ENCODE measurements around the gene WDR7. TPM values are rescaled to one million over a fixed set of nuclear protein-coding genes. Genes with fewer than 3 reads are reported as not detected.

The WDR7 gene
- total RNA-seq, 2 experiments from 2014 or later: 21.5 to 23.1 TPM

- ChIA-PET CTCF (interaction anchor here (0.6 kb wide), 1 partner anchor 11 kb away, joined by 3 read pairs; no protein-coding TSS in a partner anchor), POLR2A (no interaction called here)
- intact Hi-C loops (cut with DNase I, micrococcal nuclease): loop anchor here in 1 of 2 experiments (10.0 kb wide), 1 partner anchor 347 kb away; no protein-coding TSS in a partner anchor
- Mint-ChIP-seq H3K27me3 (no peaks in the 10 kb centered on the region), H3K4me1 (peaks cover 44% of the 10 kb centered on the region), H3K36me3 (ENCODE audit: low read depth) (peaks cover 8% of the 10 kb centered on the region), H3K4me3 (no peak overlapping the region), H3K9me3 (ENCODE audit: low read depth) (no peaks in the 10 kb centered on the region), H3K27ac (no peak overlapping the region)
- DNase-seq (no peak), ATAC-seq (no peak)
Observed at GRCh38 chr18:56658261-56658660, 7.1 kb downstream of the WDR7 start.

GRCh38 chr18:56659111-56659510 is 8.0 kb downstream of the WDR7 start:
- H3K4me3 Mint-ChIP-seq: no peak overlapping the region
- no peak overlapping the region for H3K27ac Mint-ChIP-seq
- H3K4me1 Mint-ChIP-seq: peaks cover 39% of the 10 kb centered on the region
- peaks cover 8% of the 10 kb centered on the region for H3K36me3 Mint-ChIP-seq (ENCODE audit: low read depth)
- ChIA-PET CTCF (interaction anchor here (0.7 kb wide), 1 partner anchor 82 kb away, joined by 3 read pairs; no protein-coding TSS in a partner anchor), POLR2A (no interaction called here)
- intact Hi-C loops (cut with DNase I, micrococcal nuclease): loop anchor here in 1 of 2 experiments (10.0 kb wide), 1 partner anchor 346 kb away; no protein-coding TSS in a partner anchor
- no peak for ATAC-seq
- DNase-seq: no peak
- H3K9me3 Mint-ChIP-seq (ENCODE audit: low read depth): no peaks in the 10 kb centered on the region
- H3K27me3 Mint-ChIP-seq: no peaks in the 10 kb centered on the region

GRCh38 chr18:56660655-56661054 is 9.5 kb downstream of the WDR7 start:
- DNase-seq: no peak
- Mint-ChIP-seq H3K27ac (no peak overlapping the region), H3K4me1 (peaks cover 28% of the 10 kb centered on the region), H3K9me3 (ENCODE audit: low read depth) (no peaks in the 10 kb centered on the region), H3K4me3 (no peak overlapping the region), H3K27me3 (no peaks in the 10 kb centered on the region), H3K36me3 (ENCODE audit: low read depth) (peaks cover 5% of the 10 kb centered on the region)
- POLR2A ChIA-PET: no interaction called here
- ATAC-seq: no peak
- intact Hi-C loops (cut with DNase I, micrococcal nuclease): no loop called here
- CTCF ChIA-PET: interaction anchor here (1.0 kb wide), 2 partner anchors 9 to 161 kb away, joined by 3 to 4 read pairs; partner anchors contain the start of gene WDR7

- ChIA-PET POLR2A (no interaction called here), CTCF (interaction anchor here (0.7 to 1.1 kb wide), 4 partner anchors 10 to 161 kb away, joined by 3 to 4 read pairs (median 3); partner anchors contain the start of gene WDR7)
- Mint-ChIP-seq H3K36me3 (ENCODE audit: low read depth) (peaks cover 5% of the 10 kb centered on the region), H3K4me3 (no peak overlapping the region), H3K4me1 (peaks cover 24% of the 10 kb centered on the region), H3K27me3 (no peaks in the 10 kb centered on the region), H3K9me3 (ENCODE audit: low read depth) (no peaks in the 10 kb centered on the region), H3K27ac (no peak overlapping the region)
- intact Hi-C loops (cut with DNase I, micrococcal nuclease): no loop called here
- DNase-seq (no peak), ATAC-seq (no peak)
Observed at GRCh38 chr18:56661360-56662062, 10.4 kb downstream of the WDR7 start.

GRCh38 chr18:56662063-56662408 is 10.9 kb downstream of the WDR7 start:
- peaks cover 5% of the 10 kb centered on the region for H3K36me3 Mint-ChIP-seq (ENCODE audit: low read depth)
- H3K27ac Mint-ChIP-seq: no peak overlapping the region
- no peaks in the 10 kb centered on the region for H3K9me3 Mint-ChIP-seq (ENCODE audit: low read depth)
- H3K27me3 Mint-ChIP-seq: no peaks in the 10 kb centered on the region
- ATAC-seq (no peak), DNase-seq (no peak)
- CTCF ChIA-PET: interaction anchor here (0.7 to 1.1 kb wide), 2 partner anchors 11 to 21 kb away, joined by 3 read pairs; partner anchors contain the start of gene WDR7
- intact Hi-C loops (cut with DNase I, micrococcal nuclease): no loop called here
- H3K4me3 Mint-ChIP-seq: no peak overlapping the region
- peaks cover 26% of the 10 kb centered on the region for H3K4me1 Mint-ChIP-seq
- POLR2A ChIA-PET: interaction anchor here (0.6 kb wide), 1 partner anchor 922 kb away, joined by 3 read pairs; no protein-coding TSS in a partner anchor

- ATAC-seq (no peak), DNase-seq (no peak)
- CTCF ChIA-PET: interaction anchor here (1.1 kb wide), 1 partner anchor 11 kb away, joined by 3 read pairs; the partner anchor contains the start of gene WDR7
- Mint-ChIP-seq H3K27me3 (no peaks in the 10 kb centered on the region), H3K36me3 (ENCODE audit: low read depth) (peaks cover 5% of the 10 kb centered on the region), H3K9me3 (ENCODE audit: low read depth) (no peaks in the 10 kb centered on the region), H3K27ac (no peak overlapping the region), H3K4me1 (peaks cover 31% of the 10 kb centered on the region), H3K4me3 (no peak overlapping the region)
- POLR2A ChIA-PET: interaction anchor here (0.6 kb wide), 1 partner anchor 921 kb away, joined by 3 read pairs; no protein-coding TSS in a partner anchor
- intact Hi-C loops (cut with DNase I, micrococcal nuclease): no loop called here
Observed at GRCh38 chr18:56662502-56662901, 11.3 kb downstream of the WDR7 start.

GRCh38 chr18:56662902-56663301 is 11.7 kb downstream of the WDR7 start:
- H3K4me1 Mint-ChIP-seq: peaks cover 34% of the 10 kb centered on the region
- H3K27ac Mint-ChIP-seq: no peak overlapping the region

GRCh38 chr18:56672391-56672790 is 21.2 kb downstream of the WDR7 start:
- H3K4me3 Mint-ChIP-seq: no peak overlapping the region
- H3K9me3 Mint-ChIP-seq (ENCODE audit: low read depth): no peaks in the 10 kb centered on the region
- CTCF ChIA-PET: no interaction called here
- ATAC-seq (no peak), DNase-seq (no peak)
- H3K36me3 Mint-ChIP-seq (ENCODE audit: low read depth): peaks cover 17% of the 10 kb centered on the region
- POLR2A ChIA-PET: interaction anchor here (0.5 kb wide), 1 partner anchor 37 kb away, joined by 3 read pairs; no protein-coding TSS in a partner anchor
- intact Hi-C loops (cut with DNase I, micrococcal nuclease): no loop called here
- no peaks in the 10 kb centered on the region for H3K27me3 Mint-ChIP-seq
- peaks cover 21% of the 10 kb centered on the region for H3K4me1 Mint-ChIP-seq
- H3K27ac Mint-ChIP-seq: no peak overlapping the region

More at GRCh38 chr18:56662902-56663301, 11.7 kb downstream of the WDR7 start:
- intact Hi-C loops (cut with DNase I, micrococcal nuclease): no loop called here
- DNase-seq (no peak), ATAC-seq (no peak)
- H3K9me3 Mint-ChIP-seq (ENCODE audit: low read depth): no peaks in the 10 kb centered on the region
- POLR2A ChIA-PET: interaction anchor here (0.6 kb wide), 1 partner anchor 921 kb away, joined by 3 read pairs; no protein-coding TSS in a partner anchor
- no peak overlapping the region for H3K4me3 Mint-ChIP-seq
- peaks cover 5% of the 10 kb centered on the region for H3K36me3 Mint-ChIP-seq (ENCODE audit: low read depth)
- CTCF ChIA-PET: interaction anchor here (1.1 kb wide), 1 partner anchor 12 kb away, joined by 3 read pairs; the partner anchor contains the start of gene WDR7
- no peaks in the 10 kb centered on the region for H3K27me3 Mint-ChIP-seq

- Mint-ChIP-seq H3K27ac (no peak overlapping the region), H3K36me3 (ENCODE audit: low read depth) (peaks cover 20% of the 10 kb centered on the region), H3K9me3 (ENCODE audit: low read depth) (no peaks in the 10 kb centered on the region), H3K27me3 (no peaks in the 10 kb centered on the region), H3K4me1 (peaks cover 16% of the 10 kb centered on the region), H3K4me3 (no peak overlapping the region)
- POLR2A ChIA-PET: interaction anchor here (0.5 kb wide), 1 partner anchor 36 kb away, joined by 3 read pairs; no protein-coding TSS in a partner anchor
- intact Hi-C loops (cut with DNase I, micrococcal nuclease): no loop called here
- ATAC-seq: no peak
- CTCF ChIA-PET: interaction anchor here (1.5 kb wide), 1 partner anchor 14 kb away, joined by 3 read pairs; no protein-coding TSS in a partner anchor
- no peak for DNase-seq
Observed at GRCh38 chr18:56672981-56673380, 21.8 kb downstream of the WDR7 start.

GRCh38 chr18:56676639-56677038 is 25.5 kb downstream of the WDR7 start:
- intact Hi-C loops (cut with DNase I, micrococcal nuclease): no loop called here
- CTCF ChIA-PET: no interaction called here
- Mint-ChIP-seq H3K4me1 (peaks cover 3% of the 10 kb centered on the region), H3K9me3 (ENCODE audit: low read depth) (no peaks in the 10 kb centered on the region), H3K27me3 (no peaks in the 10 kb centered on the region), H3K27ac (no peak overlapping the region), H3K36me3 (ENCODE audit: low read depth) (peaks cover 20% of the 10 kb centered on the region), H3K4me3 (no peak overlapping the region)
- POLR2A ChIA-PET: no interaction called here
- DNase-seq (no peak), ATAC-seq (no peak)

- Mint-ChIP-seq H3K9me3 (ENCODE audit: low read depth) (no peaks in the 10 kb centered on the region), H3K4me3 (no peak overlapping the region), H3K27me3 (no peaks in the 10 kb centered on the region), H3K27ac (no peak overlapping the region), H3K36me3 (ENCODE audit: low read depth) (peaks cover 18% of the 10 kb centered on the region), H3K4me1 (peaks cover 2% of the 10 kb centered on the region)
- CTCF ChIA-PET: no interaction called here
- intact Hi-C loops (cut with DNase I, micrococcal nuclease): no loop called here
- POLR2A ChIA-PET: no interaction called here
- no peak for DNase-seq
- no peak for ATAC-seq
Observed at GRCh38 chr18:56678836-56679565, 27.8 kb downstream of the WDR7 start.
